Activated B cell treated with CpG ODN at 0.5 μM for 24 hours (primary cell): ENCODE measurements around the gene TET1. TPM values are rescaled to one million over a fixed set of nuclear protein-coding genes. Genes with fewer than 3 reads are reported as not detected.

ENCODE experiments used
- ATAC-seq: fragments of 200-7000 bp; cut with Tn5 transposase; one replicate; pipeline ENCODE4 v1.10.0; 2021; ENCODE audit warnings: low read depth, mild to moderate bottlenecking, moderate library complexity
- CTCF ChIA-PET: fragments of 350-600 bp; sonication (Branson Sonifier 250); formaldehyde crosslinking; loops from one replicate; lab custom pipeline; 2021; ENCODE audit warnings: antibody characterized with exemption; lab: Charles Lee
- POLR2A ChIA-PET: fragments of 350-600 bp; sonication (Branson Sonifier 250); formaldehyde crosslinking; loops from one replicate; lab custom pipeline; 2021; ENCODE audit warnings: antibody characterized with exemption; lab: Charles Lee
- DNase-seq: peaks from one replicate; pipeline ENCODE4 v3.0.0; 2022
- H3K27ac Mint-ChIP-seq: one replicate; pipeline ENCODE4 v1.8.0; 2020; ENCODE audit warnings: mixed read lengths
- H3K27me3 Mint-ChIP-seq: one replicate; pipeline ENCODE4 v1.8.0; 2021; ENCODE audit warnings: mixed read lengths
- H3K36me3 Mint-ChIP-seq: one replicate; pipeline ENCODE4 v1.8.0; 2021; ENCODE audit warnings: low read depth, mixed read lengths
- H3K4me1 Mint-ChIP-seq: one replicate; pipeline ENCODE4 v1.8.0; 2021; ENCODE audit warnings: mixed read lengths
- H3K4me3 Mint-ChIP-seq: one replicate; pipeline ENCODE4 v1.8.0; 2020; ENCODE audit warnings: mild to moderate bottlenecking, mixed read lengths
- H3K9me3 Mint-ChIP-seq: one replicate; pipeline ENCODE4 v1.8.0; 2020; ENCODE audit warnings: mixed read lengths
- intact Hi-C: fragments of 100-400 bp; cut with micrococcal nuclease; formaldehyde crosslinking; loops from one replicate; pipeline ENCODE4 v1.15.1; 2024
- total RNA-seq: library from RNA; stranded (reverse); gene quantifications from 2 replicates; pipeline ENCODE4 v1.2.3, GENCODE V29; 2022
- TF ChIP-seq, protein P1 (sequence below): fragments of 200-600 bp; IDR thresholded peaks from one replicate; pipeline ENCODE4 v1.8.0; 2022; ENCODE audit warnings: antibody characterized with exemption, mild to moderate bottlenecking

The TET1 gene
- total RNA-seq, 1 donor from 2014 or later = 0.69 TPM

DNA sequence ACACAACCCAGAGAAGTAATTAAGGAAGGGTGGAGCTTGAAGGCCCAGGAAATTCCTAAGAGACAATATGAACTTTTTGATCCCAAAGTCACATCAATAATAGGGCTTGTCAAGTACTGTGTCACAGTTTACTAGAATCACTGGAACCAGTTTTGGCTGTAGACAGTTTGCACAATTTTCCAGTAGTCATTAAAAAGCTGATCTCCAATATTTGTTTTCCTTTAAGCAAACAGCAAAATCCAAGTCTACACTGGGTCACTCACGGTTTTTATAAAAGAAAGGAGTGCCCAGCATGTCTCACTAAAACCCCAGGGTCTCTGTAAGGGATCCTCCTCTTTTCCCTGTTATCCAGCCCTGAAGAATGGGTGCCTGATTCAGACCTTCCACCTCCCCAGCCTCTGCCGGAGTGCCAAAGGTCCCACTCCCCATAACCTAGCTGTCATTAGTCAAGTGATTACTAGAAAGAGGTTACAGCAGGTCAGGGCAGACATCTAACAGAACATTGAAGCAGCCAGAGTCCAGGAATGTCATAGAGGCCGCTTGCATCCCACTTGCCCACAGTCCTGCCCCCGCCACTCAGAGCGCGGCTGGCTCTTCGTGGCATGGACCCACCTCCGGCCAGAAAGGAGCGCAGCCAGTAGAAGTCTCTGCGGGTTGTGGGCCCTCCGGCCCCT, 33.4 kb upstream of the TET1 start:
- ATAC-seq (no peak), DNase-seq (no peak)
- peaks cover 14% of the 10 kb centered on the region for H3K4me1 Mint-ChIP-seq
- CTCF ChIA-PET = no interaction called here
- no peaks in the 10 kb centered on the region for H3K27me3 Mint-ChIP-seq
- H3K4me3 Mint-ChIP-seq = peak overlapping the region; percentile 86
- H3K9me3 Mint-ChIP-seq = no peaks in the 10 kb centered on the region
- TF ChIP-seq, protein P1, sequence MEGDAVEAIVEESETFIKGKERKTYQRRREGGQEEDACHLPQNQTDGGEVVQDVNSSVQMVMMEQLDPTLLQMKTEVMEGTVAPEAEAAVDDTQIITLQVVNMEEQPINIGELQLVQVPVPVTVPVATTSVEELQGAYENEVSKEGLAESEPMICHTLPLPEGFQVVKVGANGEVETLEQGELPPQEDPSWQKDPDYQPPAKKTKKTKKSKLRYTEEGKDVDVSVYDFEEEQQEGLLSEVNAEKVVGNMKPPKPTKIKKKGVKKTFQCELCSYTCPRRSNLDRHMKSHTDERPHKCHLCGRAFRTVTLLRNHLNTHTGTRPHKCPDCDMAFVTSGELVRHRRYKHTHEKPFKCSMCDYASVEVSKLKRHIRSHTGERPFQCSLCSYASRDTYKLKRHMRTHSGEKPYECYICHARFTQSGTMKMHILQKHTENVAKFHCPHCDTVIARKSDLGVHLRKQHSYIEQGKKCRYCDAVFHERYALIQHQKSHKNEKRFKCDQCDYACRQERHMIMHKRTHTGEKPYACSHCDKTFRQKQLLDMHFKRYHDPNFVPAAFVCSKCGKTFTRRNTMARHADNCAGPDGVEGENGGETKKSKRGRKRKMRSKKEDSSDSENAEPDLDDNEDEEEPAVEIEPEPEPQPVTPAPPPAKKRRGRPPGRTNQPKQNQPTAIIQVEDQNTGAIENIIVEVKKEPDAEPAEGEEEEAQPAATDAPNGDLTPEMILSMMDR = no peak
- peaks cover 9% of the 10 kb centered on the region for H3K36me3 Mint-ChIP-seq
- intact Hi-C loops = loop anchor here (1.0 to 10.0 kb wide), 13 partner anchors 55 to 881 kb away; partner anchors contain the start of genes CCAR1, DDX50, DNA2 and HERC4
- peak overlapping the region; percentile 73 for H3K27ac Mint-ChIP-seq
- POLR2A ChIA-PET = interaction anchor here (1.4 kb wide), 1 partner anchor 194 kb away, joined by 3 read pairs; the partner anchor contains the start of gene CCAR1

DNA sequence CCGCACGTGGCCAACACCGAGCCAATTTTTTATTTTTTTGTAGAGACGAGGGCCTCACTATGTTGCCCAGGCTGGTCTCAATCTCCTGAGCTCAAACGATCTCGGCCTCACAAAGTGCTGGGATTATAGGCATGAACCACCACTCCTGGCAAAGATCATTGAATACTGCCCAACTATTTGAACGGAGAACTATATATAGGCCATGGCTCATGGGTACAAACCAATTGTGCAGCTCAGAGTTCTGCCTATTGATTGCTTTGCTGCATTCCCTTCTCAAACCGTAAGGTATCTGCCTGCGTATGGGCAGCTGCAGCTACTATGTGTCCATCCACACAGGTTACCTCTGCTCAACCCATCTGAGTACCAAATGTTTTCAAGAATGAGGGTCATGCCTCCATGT, 23.2 kb upstream of the TET1 start:
- no peak for ATAC-seq
- Mint-ChIP-seq H3K4me3 (no peak overlapping the region), H3K9me3 (no peaks in the 10 kb centered on the region), H3K4me1 (no peaks in the 10 kb centered on the region), H3K36me3 (no peaks in the 10 kb centered on the region), H3K27ac (no peak overlapping the region), H3K27me3 (no peaks in the 10 kb centered on the region)
- CTCF ChIA-PET = no interaction called here
- no peak for DNase-seq
- POLR2A ChIA-PET = no interaction called here
- intact Hi-C loops = no loop called here
- TF ChIP-seq, protein P1 = no peak

DNA sequence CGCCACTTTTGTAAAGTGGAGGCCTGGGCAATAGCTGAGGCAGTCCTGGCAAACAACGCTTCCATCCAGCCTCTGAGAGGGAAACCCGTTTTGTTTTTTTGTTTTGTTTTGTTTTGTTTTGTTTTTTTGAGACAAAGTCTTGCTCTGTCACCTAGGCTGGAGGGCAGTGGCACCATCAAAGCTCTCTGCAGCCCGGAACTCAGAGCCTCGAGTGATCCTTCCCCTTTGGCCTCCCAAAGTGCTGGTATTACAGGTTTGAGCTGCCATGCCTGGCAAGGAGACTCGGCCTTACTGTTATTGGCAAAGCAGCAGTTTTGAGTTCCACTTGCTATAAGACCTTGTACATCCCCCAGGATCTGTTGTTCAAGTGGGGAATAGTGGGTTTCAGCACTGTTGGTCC, 22.3 kb upstream of the TET1 start:
- no peak overlapping the region for H3K27ac Mint-ChIP-seq
- ATAC-seq (no peak), DNase-seq (no peak)
- H3K9me3 Mint-ChIP-seq = no peaks in the 10 kb centered on the region
- TF ChIP-seq, protein P1 = no peak
- no peaks in the 10 kb centered on the region for H3K4me1 Mint-ChIP-seq
- ChIA-PET CTCF (no interaction called here), POLR2A (no interaction called here)
- intact Hi-C loops = no loop called here
- no peaks in the 10 kb centered on the region for H3K27me3 Mint-ChIP-seq
- H3K36me3 Mint-ChIP-seq = no peaks in the 10 kb centered on the region
- no peak overlapping the region for H3K4me3 Mint-ChIP-seq

DNA sequence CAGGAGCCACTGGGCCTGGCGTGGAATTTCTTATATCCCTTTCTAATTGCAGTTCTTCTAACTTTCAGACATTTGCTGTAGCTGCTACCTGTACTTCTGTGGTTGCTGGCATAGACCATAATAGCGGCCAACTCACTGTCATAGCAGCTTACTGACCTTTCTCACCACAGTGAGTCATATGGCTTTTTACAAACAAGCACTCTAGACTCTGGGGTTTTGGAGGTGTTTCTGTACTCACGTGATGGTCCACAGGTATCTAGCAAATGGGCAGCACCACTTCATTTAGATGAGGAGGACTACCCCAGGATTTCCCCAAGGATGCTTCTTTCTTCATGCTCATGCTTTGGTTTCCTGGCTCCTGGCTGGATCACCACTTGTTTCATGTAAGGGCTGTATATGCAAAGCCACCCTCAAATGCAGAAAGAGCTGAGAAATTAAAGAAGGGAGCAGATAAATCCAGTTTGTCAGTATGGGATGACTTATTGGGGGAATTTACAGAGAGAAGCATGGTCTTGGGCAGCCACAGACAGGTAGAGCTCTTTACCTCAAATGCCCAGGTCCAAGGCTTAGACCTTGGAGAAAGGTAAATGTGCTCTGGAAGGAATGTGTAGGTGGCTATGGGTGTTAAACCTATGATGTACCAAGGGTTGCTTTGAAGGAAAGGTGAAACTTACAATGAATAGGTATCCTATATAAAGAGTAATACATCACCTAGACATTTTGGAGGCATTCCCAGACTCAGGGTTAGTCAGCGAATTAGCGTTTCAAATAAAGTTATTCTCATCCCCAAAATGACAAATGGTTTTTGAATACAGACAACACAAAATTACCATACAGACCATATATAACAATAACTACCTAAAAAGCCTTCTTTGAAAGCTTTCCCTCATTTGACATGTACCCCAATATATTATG, 16.9 kb upstream of the TET1 start:
- CTCF ChIA-PET = no interaction called here
- Mint-ChIP-seq H3K27me3 (no peaks in the 10 kb centered on the region), H3K4me1 (no peaks in the 10 kb centered on the region), H3K36me3 (no peaks in the 10 kb centered on the region), H3K9me3 (no peaks in the 10 kb centered on the region), H3K27ac (no peak overlapping the region), H3K4me3 (no peak overlapping the region)
- TF ChIP-seq, protein P1 = no peak
- DNase-seq = no peak
- intact Hi-C loops = no loop called here
- ATAC-seq = no peak
- POLR2A ChIA-PET = no interaction called here
